GM18517 (cell line): Measurements from ENCODE around the gene SCFD2.
"Not testable (repeated sequence)": the region's sequence is repeated elsewhere in the genome, so short reads cannot be mapped to it uniquely, and the experiment has no call there.

Experiments used
- ATAC-seq: cut with Tn5 transposase; IDR thresholded peaks from one replicate; pipeline ENCODE4 v1.9.1; 2021; ENCODE audit warnings: mild to moderate bottlenecking, moderate library complexity; ENCODE audit not compliant: unreplicated experiment

The SCFD2 gene

DNA sequence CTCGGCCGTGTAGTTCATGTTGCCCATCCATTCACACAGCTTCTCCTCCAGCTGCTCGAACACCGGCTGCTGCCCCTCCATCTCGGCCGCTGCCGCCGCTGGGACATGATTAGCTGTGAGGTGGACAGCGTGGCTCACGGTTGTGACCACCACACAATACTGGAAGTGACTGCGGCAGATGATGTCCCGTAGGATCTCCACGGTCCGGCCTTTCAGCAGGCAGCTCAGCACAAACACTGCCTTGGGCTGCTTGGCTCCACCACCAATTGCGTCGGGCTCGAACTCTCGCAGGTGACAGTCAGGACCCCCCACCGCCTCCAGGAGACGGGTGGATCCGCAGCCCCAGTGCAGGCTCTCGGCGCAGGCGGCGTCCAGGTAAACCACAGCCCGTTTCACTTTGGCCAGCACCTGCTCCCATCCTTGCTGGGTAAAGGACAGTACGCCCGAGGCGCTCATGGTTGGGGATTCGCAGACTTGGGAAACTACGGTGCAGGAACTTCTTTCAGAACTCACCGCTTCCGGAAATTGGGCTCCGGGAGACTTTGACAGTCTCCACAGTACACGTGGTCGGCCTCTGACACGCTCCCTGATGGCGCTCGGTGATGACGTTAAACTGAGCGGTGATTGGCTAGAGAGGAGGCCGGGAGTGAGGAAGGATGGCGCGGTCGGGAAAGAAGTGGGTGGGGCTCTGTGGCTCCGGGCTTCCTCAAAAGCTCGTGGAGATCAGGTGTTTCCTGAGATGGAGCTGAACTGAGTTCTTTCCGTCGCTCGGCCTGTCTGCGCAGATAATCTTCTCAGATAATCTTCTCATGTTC, at the start of gene SCFD2:
Gene SCFD2 (minus strand): TSS at position 576 of the 815 bp plus-strand sequence.
- ATAC-seq, result peak; percentile 97

DNA sequence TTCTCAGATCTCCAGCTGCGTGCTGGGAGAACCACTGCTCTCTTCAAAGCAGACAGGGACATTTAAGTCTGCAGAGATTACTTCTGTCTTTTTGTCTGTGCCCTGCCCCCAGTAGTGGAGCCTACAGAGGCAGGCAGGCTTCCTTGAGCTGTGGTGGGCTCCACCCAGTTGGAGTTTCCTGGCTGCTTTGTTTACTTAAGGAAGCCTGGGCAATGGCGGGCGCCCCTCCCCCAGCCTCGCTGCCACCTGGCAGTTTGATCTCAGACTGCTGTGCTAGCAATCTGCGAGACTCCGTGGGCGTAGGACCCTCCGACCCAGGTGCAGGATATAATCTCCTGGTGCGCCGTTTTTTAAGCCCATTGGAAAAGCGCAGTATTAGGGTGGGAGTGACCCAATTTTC, 43.6 kb upstream of the SCFD2 start:
- not testable (repeated sequence) for ATAC-seq

- ATAC-seq, result no peak
Measured at GRCh38 chr4:53380221-53380620, 14.4 kb upstream of the SCFD2 start.

GRCh38 chr4:53378171-53378482, 12.3 kb upstream of the SCFD2 start:
- peak; percentile 46 for ATAC-seq

- ATAC-seq, result peak; percentile 82
Measured at GRCh38 chr4:53377319-53378170, 11.7 kb upstream of the SCFD2 start, which contains the start of gene FIP1L1. TSS of gene FIP1L1 (plus strand) at chr4:53377641. CDS start at chr4:53377839, 198 bp downstream.

DNA sequence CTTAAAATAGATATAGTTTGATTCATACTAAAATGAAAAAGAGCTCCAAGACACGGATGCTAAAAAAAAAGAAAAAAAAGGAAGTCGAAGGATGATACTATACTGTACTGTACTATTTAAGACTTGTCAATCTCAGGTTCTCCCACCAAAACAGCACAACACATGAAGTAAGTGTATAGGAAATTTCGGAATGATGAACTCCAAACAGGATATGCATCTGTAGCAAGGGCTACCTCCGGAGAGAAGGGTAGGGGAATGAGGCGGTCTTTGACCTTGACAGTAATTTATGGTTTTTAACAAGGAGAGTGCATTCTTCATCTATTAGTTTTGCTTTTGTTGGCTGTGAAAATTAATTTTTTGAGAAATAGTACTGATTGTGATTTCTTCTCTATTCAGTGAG, 11.0 kb upstream of the SCFD2 start:
- ATAC-seq, result no peak

DNA sequence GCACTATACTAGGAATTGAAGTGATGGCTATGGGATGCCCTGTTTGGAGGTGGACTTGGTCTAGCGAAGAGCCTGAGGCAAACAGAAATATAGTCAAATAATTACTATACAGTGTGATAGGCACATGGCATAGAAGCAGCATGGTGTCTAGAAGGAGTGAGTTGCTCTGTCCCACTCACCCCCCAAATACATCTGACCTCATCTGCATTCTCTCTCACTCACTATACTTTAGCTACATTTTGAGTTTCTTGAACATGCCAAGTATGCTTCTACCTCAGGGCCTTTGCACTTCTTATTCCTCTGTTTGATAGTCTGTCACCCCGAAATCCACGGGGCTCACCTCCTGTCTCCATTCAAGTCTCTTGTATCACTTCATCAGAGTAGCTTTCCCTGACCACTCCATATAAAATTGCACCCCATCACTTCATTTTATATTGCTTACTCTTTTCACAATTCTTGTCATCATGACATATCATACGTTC, 9.0 kb upstream of the SCFD2 start:
- ATAC-seq, result no peak

DNA sequence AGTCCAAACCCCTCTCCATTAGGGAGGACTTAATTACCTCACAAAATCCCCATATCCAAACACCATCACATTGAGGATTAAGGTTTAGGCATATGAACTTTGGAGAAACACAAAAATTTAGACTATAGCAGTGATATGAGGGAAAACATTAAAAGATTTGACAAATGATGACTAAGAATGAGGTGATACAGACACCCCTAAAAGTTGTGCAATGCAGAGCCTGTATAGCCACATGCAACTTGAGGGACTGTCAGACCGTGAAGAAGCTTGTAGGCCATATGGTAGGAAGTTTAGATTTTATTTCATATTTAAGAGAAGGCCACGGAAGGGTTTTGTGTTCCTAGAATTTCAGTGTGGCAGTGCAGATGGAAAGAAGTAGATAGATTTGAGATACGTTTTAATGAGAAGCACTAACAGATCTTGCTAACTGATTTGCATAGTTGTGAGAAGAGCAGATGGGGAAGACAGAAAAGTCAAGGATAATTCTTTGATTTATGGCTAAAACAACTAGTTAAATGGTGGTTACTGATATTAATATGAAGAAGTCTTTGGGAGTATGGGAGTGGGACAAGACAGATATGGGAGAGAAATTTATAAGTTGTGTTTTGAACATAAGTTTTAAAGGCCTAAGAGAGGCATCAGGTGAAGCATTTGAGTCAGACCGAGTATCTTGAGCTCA, 6.1 kb upstream of the SCFD2 start:
- ATAC-seq, result no peak

- no peak for ATAC-seq
Measured at GRCh38 chr4:53371049-53371448, 5.2 kb upstream of the SCFD2 start.

DNA sequence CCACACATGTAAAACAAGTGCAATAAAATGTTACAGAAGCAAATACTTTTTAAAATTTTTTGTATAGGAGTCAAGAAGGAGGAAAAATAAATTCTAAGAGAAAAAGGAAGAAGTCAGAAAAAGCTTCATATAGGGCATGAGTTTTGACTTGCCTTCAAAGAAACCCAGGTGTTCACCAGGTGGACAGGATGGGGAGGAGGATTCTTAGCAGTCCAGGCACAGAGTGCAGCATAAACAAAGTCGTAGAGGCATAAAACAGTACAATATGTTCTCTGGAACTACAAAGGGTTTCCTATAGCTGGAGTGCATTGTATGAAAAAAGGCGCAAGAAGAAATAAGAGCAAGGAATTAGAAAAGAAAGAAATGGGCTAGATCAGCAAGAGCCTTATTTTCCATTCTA, 1.9 kb upstream of the SCFD2 start:
- ATAC-seq, result no peak

GRCh38 chr4:53366301-53366716, 448 bp upstream of the SCFD2 start:
- ATAC-seq, result no peak

- peak; percentile 19 for ATAC-seq
Measured at GRCh38 chr4:53365121-53365485, 758 bp downstream of the SCFD2 start.

- ATAC-seq, result no peak
Measured at GRCh38 chr4:53364624-53365023, 1.2 kb downstream of the SCFD2 start.

- ATAC-seq, result no peak
Measured at GRCh38 chr4:53362093-53362492, 3.8 kb downstream of the SCFD2 start.

- ATAC-seq, result no peak
Measured at GRCh38 chr4:53361451-53361850, 4.4 kb downstream of the SCFD2 start.

DNA sequence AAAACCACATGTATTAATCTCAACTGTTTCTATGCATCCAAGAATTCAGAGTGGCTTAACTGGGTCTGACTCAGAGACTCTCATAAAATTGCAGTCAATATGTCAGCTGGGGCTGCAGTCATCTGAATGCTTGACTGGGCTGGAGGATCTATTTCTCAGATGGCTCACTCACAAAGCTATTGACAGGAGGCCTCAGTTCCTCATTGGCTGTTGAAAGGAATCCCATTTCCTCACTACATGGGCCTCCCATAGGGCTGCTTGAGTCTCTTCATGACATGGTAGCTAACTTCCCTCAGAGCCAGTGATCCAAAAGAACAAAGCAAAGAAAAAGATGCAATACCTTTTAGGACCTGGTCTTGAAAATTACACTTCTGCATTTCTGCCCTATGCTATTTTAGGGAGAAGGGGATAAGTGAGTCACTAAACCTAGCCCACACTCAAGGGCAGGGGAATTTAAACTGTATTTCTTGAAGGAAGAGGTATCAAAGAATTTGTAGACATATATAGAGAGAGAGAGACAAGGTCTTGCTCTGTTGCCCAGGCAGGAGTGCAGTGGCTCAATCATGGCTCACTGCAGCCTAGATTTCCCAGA, 9.8 kb downstream of the SCFD2 start:
- no peak for ATAC-seq

DNA sequence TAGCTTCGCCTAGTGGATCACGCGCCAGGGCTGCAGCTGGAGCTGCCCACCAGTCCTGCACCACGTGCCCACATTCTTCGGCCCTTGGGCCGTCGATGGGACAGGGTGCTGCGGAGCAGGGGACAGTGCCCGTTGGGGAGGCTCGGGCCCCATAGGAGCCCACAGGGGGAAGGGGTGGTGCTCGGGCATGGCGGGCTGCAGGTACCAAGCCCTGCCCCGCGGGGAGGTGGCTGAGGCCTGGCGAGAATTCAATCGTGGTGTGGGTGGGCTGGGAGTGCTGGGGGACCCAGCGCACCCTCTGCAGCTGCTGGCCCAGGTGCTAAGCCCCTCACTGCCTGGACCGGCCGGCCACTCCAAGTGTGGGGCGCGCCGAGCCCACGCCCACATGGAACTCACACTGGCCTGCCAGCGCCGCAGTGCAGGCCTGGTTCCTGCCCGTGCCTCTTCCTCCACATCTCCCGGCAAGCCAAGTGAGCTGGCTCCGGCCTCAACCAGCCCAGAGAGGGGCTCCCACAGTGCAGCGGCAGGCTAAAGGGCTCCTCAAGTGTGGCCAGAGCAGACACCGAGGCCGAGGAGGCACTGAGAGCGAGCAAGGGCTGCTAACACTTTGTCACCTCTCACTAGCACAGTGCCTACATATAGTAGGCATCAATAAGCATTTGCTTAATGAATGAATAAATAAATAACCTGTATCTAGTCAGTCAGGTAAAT, 11.7 kb downstream of the SCFD2 start:
- ATAC-seq, result no peak

GRCh38 chr4:53349091-53349491, 16.8 kb downstream of the SCFD2 start:
- no peak for ATAC-seq

DNA sequence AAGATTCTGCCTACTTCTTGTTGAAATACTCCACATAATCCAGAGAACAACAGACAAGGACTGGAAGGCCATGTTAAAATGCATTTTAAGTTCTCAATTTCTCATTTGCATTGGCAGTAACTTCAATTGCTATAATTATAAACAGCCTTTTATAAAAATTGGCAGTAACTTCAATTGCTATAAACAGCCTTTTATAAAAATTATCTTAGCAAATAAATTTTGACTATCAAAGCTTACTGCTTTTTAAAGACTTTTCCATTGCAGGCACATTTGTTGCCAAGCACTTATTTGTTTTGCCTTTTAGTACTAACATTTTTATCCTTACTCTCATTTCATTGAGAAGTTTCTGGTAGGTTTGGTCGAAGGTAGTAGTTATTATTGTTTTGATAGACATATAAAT, 17.8 kb downstream of the SCFD2 start:
- no peak for ATAC-seq
